Activated CD4-positive, CD25-positive, alpha-beta regulatory T cell (primary cell): ENCODE measurements around the gene TDP1.
"Not testable (repeated sequence)": the region's sequence is repeated elsewhere in the genome, so short reads cannot be mapped to it uniquely, and the experiment has no call there.

ENCODE experiments used
- DNase-seq, 4 experiments: peaks; one replicate each; lab custom pipeline; 2025; lab: John Stamatoyannopoulos, UW

TDP1 gene

GRCh38 chr14:89990218-89990617, 34.5 kb downstream of the TDP1 start:
- DNase-seq, result no peak

GRCh38 chr14:89990623-89991275, 35.0 kb downstream of the TDP1 start:
- no peak for DNase-seq

- no peak for DNase-seq
These were observed 36.5 kb downstream of the TDP1 start for GRCh38 chr14:89992273-89992672.

- no peak for DNase-seq
These were observed 41.2 kb downstream of the TDP1 start for GRCh38 chr14:89996963-89997362.

- DNase-seq, result no peak
These were observed 45.2 kb downstream of the TDP1 start for GRCh38 chr14:90000935-90001334.

GRCh38 chr14:90003526-90004307, 48.0 kb downstream of the TDP1 start:
- no peak for DNase-seq

GRCh38 chr14:90005441-90005840, 49.7 kb downstream of the TDP1 start:
- DNase-seq, result no peak

- no peak for DNase-seq
These were observed 50.3 kb downstream of the TDP1 start for GRCh38 chr14:90005939-90006530.

- no peak for DNase-seq
These were observed 61.6 kb downstream of the TDP1 start for GRCh38 chr14:90017371-90017770.

- no peak for DNase-seq
These were observed 64.2 kb downstream of the TDP1 start for GRCh38 chr14:90019824-90020523.

GRCh38 chr14:90023176-90023896, 67.6 kb downstream of the TDP1 start:
- DNase-seq, result no peak

GRCh38 chr14:90024910-90025309, 69.2 kb downstream of the TDP1 start:
- no peak for DNase-seq

GRCh38 chr14:90026608-90027007, 70.9 kb downstream of the TDP1 start:
- DNase-seq, result not testable (repeated sequence)

GRCh38 chr14:90027842-90028241, 72.1 kb downstream of the TDP1 start:
- DNase-seq, result no peak

- DNase-seq, result no peak
These were observed 78.4 kb downstream of the TDP1 start for GRCh38 chr14:90034156-90034555.

- DNase-seq, result no peak
These were observed 79.3 kb downstream of the TDP1 start for GRCh38 chr14:90034835-90035525.

GRCh38 chr14:90039253-90040010, 83.7 kb downstream of the TDP1 start:
- no peak for DNase-seq

- no peak for DNase-seq
These were observed 84.7 kb downstream of the TDP1 start for GRCh38 chr14:90040411-90040810.

- DNase-seq, result no peak
These were observed 86.9 kb downstream of the TDP1 start for GRCh38 chr14:90042496-90043252.

- DNase-seq, result no peak
These were observed 89.9 kb downstream of the TDP1 start for GRCh38 chr14:90045616-90046015.
